Panc1 (cell line): ENCODE data around the gene SNTA1. TPM values are rescaled to one million over a fixed set of nuclear protein-coding genes. Genes with fewer than 3 reads are reported as not detected.
"Not testable (repeated sequence)": the region's sequence is repeated elsewhere in the genome, so short reads cannot be mapped to it uniquely, and the experiment has no call there.

Source experiments
- ATAC-seq: fragments of 200-7000 bp; cut with Tn5 transposase; 2 replicates; pipeline ENCODE4 v1.9.1; 2020; ENCODE audit warnings: mild to moderate bottlenecking, moderate library complexity
- BruUV-seq: library from RNA; stranded (reverse); fragments of 400-500 nt; replicated peaks from 2 replicates; lab custom pipeline; 2021; lab: Mats Ljungman, UMichigan
- CTCF ChIA-PET: fragments of 300-600 bp; sonication (Branson Sonifier 250); formaldehyde crosslinking; loops from one replicate; lab custom pipeline; 2022; ENCODE audit warnings: antibody characterized with exemption; lab: Charles Lee
- POLR2A ChIA-PET: fragments of 300-600 bp; sonication (Branson Sonifier 250); formaldehyde crosslinking; loops from one replicate; lab custom pipeline; 2022; ENCODE audit warnings: antibody characterized with exemption; lab: Charles Lee
- DNase-seq: peaks from one replicate; pipeline ENCODE4 v3.0.0-alpha.2; 2010; ENCODE audit warnings: low read depth, low spot score
- H3K27ac ChIP-seq: 2 replicates; pipeline ENCODE4 v1.5.1; 2011; ENCODE audit warnings: mild to moderate bottlenecking, low read length, inconsistent platforms
- H3K27me3 ChIP-seq: fragments of 200-500 bp; sonication (Bioruptor generic); 2 replicates; pipeline ENCODE4 v1.6.0; 2014; ENCODE audit warnings: low read length, inconsistent platforms; ENCODE audit not compliant: control insufficient read depth, insufficient read depth
- H3K36me3 ChIP-seq: fragments of 200-500 bp; sonication (Bioruptor generic); 2 replicates; pipeline ENCODE4 v1.5.1; 2014; ENCODE audit warnings: inconsistent platforms, mild to moderate bottlenecking, low read length, moderate library complexity; ENCODE audit not compliant: control insufficient read depth, insufficient read depth
- H3K4me1 ChIP-seq: 2 replicates; pipeline ENCODE4 v1.5.1; 2011; ENCODE audit warnings: inconsistent platforms, mild to moderate bottlenecking, low read length, moderate library complexity; ENCODE audit not compliant: control insufficient read depth, insufficient read depth
- H3K4me3 ChIP-seq, 2 experiments: 2 replicates each; pipeline ENCODE4 v1.5.1; 2011 to 2012; ENCODE audit warnings: low read depth in 2 of 2, low read length in 2 of 2, mild to moderate bottlenecking in 2 of 2, inconsistent platforms in 1 of 2, moderate library complexity in 1 of 2
- H3K9me3 ChIP-seq: fragments of 200-500 bp; sonication (Bioruptor generic); 2 replicates; pipeline ENCODE4 v1.5.1; 2014; ENCODE audit warnings: low read depth, mild to moderate bottlenecking, inconsistent platforms, low read length, moderate library complexity; ENCODE audit not compliant: control insufficient read depth, insufficient read depth
- POLR2AphosphoS5 ChIP-seq: IDR thresholded peaks from 2 replicates; pipeline ENCODE4 v1.6.1; 2012; ENCODE audit warnings: mild to moderate bottlenecking, low read depth, low read length, moderate library complexity
- SIN3A ChIP-seq: IDR thresholded peaks from 2 replicates; pipeline ENCODE4 v1.6.1; 2012; ENCODE audit warnings: low read depth, mild to moderate bottlenecking, low read length, moderate library complexity, borderline replicate concordance; ENCODE audit not compliant: insufficient read depth
- TCF7L2 ChIP-seq: IDR thresholded peaks from 2 replicates; pipeline ENCODE4 v1.6.1; 2011; ENCODE audit warnings: mild to moderate bottlenecking, low read depth, low read length, inconsistent platforms
- in situ Hi-C: cut with HindIII; loops from 2 replicates; pipeline ENCODE4 v1.10.0; 2016; ENCODE audit warnings: low sequenced_read_pairs, low pct_unique_long_range_greater_than_20kb
- intact Hi-C: fragments of 100-400 bp; cut with micrococcal nuclease; formaldehyde crosslinking; loops from one replicate; pipeline ENCODE4 v1.10.0; 2022; ENCODE audit not compliant: unreplicated experiment
- total RNA-seq: library from RNA; stranded (reverse); gene quantifications from one replicate; pipeline ENCODE4 v1.2.1, GENCODE V29; 2021; ENCODE audit not compliant: unreplicated experiment
- TF ChIP-seq, protein P1 (sequence below): fragments of 450-650 bp; IDR thresholded peaks from 2 replicates; pipeline ENCODE4 v1.5.1; 2017; ENCODE audit warnings: mild to moderate bottlenecking
- TF ChIP-seq, protein P2 (sequence below), 2 experiments: IDR thresholded peaks; 2 replicates each; pipeline ENCODE4 v1.6.1; 2011 to 2012; ENCODE audit warnings: low read depth in 2 of 2, control low read depth in 1 of 2, low read length in 1 of 2, mild to moderate bottlenecking in 1 of 2, moderate library complexity in 1 of 2; ENCODE audit not compliant: insufficient read depth in 1 of 2

Gene SNTA1
- total RNA-seq, 1 experiment from 2014 or later, result 12.0 TPM

DNA sequence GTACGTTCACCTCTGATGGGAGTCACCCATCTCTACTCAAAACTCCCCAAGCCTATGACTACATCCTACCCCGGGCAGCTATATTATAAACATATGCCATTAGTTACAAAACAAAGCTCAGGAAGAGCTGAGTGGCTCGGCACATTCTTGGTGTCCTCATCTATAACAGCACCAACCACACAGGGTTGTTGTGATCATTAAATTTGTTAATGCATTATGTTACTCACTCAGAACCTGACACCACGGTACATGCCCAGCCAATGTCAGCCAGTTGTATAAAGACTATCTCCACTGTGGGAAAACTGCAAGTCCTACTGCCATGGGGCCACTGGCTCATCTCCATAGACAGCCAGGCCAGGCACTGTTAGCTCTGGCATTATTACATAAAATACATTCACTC is 50.0 kb downstream of the SNTA1 start:
- no peaks in the 10 kb centered on the region for H3K9me3 ChIP-seq
- intact Hi-C loops, result no loop called here
- DNase-seq (no peak), ATAC-seq (no peak)
- in situ Hi-C loops, result no loop called here
- H3K27me3 ChIP-seq, result no peaks in the 10 kb centered on the region
- H3K4me3 ChIP-seq, result no peak overlapping the region
- ChIA-PET POLR2A (interaction anchor here (0.7 kb wide), 2 partner anchors 258 to 781 kb away, joined by 3 to 4 read pairs; no protein-coding TSS in a partner anchor), CTCF (no interaction called here)
- no TSS peak for BruUV-seq
- no peaks in the 10 kb centered on the region for H3K4me1 ChIP-seq
- H3K27ac ChIP-seq, result no peak overlapping the region
- TF ChIP-seq, protein P1, sequence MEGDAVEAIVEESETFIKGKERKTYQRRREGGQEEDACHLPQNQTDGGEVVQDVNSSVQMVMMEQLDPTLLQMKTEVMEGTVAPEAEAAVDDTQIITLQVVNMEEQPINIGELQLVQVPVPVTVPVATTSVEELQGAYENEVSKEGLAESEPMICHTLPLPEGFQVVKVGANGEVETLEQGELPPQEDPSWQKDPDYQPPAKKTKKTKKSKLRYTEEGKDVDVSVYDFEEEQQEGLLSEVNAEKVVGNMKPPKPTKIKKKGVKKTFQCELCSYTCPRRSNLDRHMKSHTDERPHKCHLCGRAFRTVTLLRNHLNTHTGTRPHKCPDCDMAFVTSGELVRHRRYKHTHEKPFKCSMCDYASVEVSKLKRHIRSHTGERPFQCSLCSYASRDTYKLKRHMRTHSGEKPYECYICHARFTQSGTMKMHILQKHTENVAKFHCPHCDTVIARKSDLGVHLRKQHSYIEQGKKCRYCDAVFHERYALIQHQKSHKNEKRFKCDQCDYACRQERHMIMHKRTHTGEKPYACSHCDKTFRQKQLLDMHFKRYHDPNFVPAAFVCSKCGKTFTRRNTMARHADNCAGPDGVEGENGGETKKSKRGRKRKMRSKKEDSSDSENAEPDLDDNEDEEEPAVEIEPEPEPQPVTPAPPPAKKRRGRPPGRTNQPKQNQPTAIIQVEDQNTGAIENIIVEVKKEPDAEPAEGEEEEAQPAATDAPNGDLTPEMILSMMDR, result no peak
- TF ChIP-seq POLR2AphosphoS5 (no peak), TCF7L2 (no peak), SIN3A (no peak)
- TF ChIP-seq, protein P2, sequence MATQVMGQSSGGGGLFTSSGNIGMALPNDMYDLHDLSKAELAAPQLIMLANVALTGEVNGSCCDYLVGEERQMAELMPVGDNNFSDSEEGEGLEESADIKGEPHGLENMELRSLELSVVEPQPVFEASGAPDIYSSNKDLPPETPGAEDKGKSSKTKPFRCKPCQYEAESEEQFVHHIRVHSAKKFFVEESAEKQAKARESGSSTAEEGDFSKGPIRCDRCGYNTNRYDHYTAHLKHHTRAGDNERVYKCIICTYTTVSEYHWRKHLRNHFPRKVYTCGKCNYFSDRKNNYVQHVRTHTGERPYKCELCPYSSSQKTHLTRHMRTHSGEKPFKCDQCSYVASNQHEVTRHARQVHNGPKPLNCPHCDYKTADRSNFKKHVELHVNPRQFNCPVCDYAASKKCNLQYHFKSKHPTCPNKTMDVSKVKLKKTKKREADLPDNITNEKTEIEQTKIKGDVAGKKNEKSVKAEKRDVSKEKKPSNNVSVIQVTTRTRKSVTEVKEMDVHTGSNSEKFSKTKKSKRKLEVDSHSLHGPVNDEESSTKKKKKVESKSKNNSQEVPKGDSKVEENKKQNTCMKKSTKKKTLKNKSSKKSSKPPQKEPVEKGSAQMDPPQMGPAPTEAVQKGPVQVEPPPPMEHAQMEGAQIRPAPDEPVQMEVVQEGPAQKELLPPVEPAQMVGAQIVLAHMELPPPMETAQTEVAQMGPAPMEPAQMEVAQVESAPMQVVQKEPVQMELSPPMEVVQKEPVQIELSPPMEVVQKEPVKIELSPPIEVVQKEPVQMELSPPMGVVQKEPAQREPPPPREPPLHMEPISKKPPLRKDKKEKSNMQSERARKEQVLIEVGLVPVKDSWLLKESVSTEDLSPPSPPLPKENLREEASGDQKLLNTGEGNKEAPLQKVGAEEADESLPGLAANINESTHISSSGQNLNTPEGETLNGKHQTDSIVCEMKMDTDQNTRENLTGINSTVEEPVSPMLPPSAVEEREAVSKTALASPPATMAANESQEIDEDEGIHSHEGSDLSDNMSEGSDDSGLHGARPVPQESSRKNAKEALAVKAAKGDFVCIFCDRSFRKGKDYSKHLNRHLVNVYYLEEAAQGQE (IDR thresholded peaks at IDR 0.05; ENCODE audit: insufficient read depth in 1 of 2, low read depth in 2 of 2, low read length in 1 of 2), result no peak
- no peaks in the 10 kb centered on the region for H3K36me3 ChIP-seq

DNA sequence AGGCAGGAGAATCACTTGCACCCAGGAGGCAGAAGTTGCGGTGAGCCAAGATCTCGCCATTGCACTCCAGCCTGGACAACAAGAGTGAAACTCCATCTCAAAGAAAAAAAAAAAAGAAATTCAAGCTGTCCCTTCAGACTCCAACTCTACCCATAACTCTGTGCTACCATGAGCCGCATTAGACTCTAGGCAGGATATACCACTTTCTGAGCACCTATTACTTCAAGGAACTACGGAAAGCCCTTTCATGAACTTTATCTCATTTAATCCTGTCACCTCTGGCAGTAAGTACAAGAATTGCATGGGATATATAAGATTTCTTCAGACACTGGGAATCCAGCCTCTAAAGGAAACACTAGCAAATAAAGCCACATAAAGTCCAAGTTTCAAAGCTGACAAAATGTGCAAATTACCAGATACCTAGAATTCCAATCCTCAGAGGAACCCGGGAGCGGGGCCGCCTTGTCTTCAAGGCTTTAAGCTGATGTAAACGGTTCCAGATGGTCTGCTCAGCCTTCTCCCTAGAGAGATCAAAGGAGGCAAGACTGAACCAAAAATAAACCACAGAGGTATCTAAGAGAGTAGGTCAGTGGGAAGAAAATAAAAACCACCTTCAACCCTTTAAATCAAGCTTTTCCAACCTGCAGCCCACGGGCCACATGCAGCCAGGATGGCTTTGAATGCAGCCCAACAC is 51.7 kb downstream of the SNTA1 start:
- no peaks in the 10 kb centered on the region for H3K36me3 ChIP-seq
- ChIA-PET CTCF (no interaction called here), POLR2A (interaction anchor here (0.6 kb wide), 1 partner anchor 72 kb away, joined by 3 read pairs; no protein-coding TSS in a partner anchor)
- no peaks in the 10 kb centered on the region for H3K27me3 ChIP-seq
- TF ChIP-seq, protein P1, result no peak
- TF ChIP-seq SIN3A (no peak), TCF7L2 (no peak)
- TF ChIP-seq, protein P2 (IDR thresholded peaks at IDR 0.05; ENCODE audit: insufficient read depth in 1 of 2, low read depth in 2 of 2, low read length in 1 of 2), result no peak
- BruUV-seq, result no TSS peak
- H3K9me3 ChIP-seq, result no peaks in the 10 kb centered on the region
- in situ Hi-C loops (no loop called here), intact Hi-C loops (no loop called here)
- DNase-seq, result no peak
- H3K4me1 ChIP-seq, result no peaks in the 10 kb centered on the region
- no peak overlapping the region for H3K4me3 ChIP-seq
- no peak overlapping the region for H3K27ac ChIP-seq
- ATAC-seq, result no peak

DNA sequence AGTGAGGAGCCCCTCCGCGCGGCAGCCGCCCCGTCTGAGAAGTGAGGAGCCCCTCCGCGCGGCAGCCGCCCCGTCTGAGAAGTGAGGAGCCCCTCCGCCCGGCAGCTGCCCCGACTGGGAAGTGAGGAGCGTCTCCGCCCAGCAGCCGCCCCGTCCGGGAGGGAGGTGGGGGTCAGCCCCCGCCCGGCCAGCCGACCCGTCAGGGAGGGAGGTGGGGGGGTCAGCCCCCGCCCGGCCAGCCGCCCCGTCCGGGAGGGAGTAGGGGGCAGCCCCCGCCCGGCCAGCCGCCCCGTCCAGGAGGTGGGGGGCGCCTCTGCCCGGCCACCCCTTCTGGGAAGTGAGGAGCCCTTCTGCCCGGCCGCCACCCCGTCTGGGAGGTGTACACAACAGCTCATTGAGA is 54.2 kb downstream of the SNTA1 start:
- BruUV-seq, H3K9me3 ChIP-seq, H3K4me1 ChIP-seq, H3K4me3 ChIP-seq, POLR2A ChIA-PET, ATAC-seq, H3K27ac ChIP-seq, H3K36me3 ChIP-seq, intact Hi-C loops, CTCF ChIA-PET, H3K27me3 ChIP-seq, DNase-seq, in situ Hi-C loops: not testable (repeated sequence)
